Upper lobe of left lung (tissue), 4 donors: ENCODE results near the gene PPP1R11.

Experiments
- POLR2AphosphoS5 ChIP-seq, 2 donors: sonication (generic); formaldehyde crosslinking; IDR thresholded peaks; one replicate each; pipeline ENCODE4 v1.5.1; 2017; ENCODE audit warnings: antibody characterized with exemption in 2 of 2
- TF ChIP-seq, protein P1 (sequence below), 6 experiments: fragments of 450-650 bp in 4 of 6; fragments of 200-600 bp in 2 of 6; sonication (generic) in 2 of 6; IDR thresholded peaks; one replicate each; pipeline ENCODE4 v1.5.1; 2016 to 2019; ENCODE audit warnings: antibody characterized with exemption in 6 of 6

DNA sequence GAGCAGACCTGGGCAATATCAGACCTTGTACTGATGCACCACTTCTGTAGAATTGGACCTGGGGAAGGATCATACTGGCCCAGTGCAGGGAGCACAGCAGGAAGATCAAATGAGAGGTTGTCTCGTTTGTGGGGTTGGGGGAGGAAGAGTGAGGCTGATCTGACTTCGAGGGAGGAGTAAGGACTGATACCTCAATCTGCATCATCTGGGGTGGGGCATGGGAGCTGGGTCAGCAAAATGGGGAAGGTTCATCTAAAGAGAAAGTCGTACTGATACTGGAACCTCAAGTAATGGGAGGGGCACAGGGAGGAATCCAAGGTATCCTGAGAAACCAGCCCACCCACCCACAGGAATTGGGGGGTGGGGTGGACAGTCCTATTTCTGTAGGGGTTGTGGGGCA, 4.9 kb downstream of the PPP1R11 start:
- TF ChIP-seq, protein P1, sequence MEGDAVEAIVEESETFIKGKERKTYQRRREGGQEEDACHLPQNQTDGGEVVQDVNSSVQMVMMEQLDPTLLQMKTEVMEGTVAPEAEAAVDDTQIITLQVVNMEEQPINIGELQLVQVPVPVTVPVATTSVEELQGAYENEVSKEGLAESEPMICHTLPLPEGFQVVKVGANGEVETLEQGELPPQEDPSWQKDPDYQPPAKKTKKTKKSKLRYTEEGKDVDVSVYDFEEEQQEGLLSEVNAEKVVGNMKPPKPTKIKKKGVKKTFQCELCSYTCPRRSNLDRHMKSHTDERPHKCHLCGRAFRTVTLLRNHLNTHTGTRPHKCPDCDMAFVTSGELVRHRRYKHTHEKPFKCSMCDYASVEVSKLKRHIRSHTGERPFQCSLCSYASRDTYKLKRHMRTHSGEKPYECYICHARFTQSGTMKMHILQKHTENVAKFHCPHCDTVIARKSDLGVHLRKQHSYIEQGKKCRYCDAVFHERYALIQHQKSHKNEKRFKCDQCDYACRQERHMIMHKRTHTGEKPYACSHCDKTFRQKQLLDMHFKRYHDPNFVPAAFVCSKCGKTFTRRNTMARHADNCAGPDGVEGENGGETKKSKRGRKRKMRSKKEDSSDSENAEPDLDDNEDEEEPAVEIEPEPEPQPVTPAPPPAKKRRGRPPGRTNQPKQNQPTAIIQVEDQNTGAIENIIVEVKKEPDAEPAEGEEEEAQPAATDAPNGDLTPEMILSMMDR (IDR thresholded peaks at IDR 0.05) = no peak
- no peak for TF ChIP-seq POLR2AphosphoS5 (IDR thresholded peaks at IDR 0.05)
